GM18505 (cell line): ENCODE measurements around the gene FOXP1.

Experiments used
- ATAC-seq: cut with Tn5 transposase; IDR thresholded peaks from one replicate; pipeline ENCODE4 v1.9.1; 2021; ENCODE audit not compliant: unreplicated experiment
- POLR2A ChIP-seq: IDR thresholded peaks from 4 replicates; pipeline ENCODE4 v1.6.1; 2011; ENCODE audit warnings: borderline replicate concordance; ENCODE audit not compliant: insufficient read depth, insufficient read length; ENCODE audit errors: extremely low read depth

The FOXP1 gene

DNA sequence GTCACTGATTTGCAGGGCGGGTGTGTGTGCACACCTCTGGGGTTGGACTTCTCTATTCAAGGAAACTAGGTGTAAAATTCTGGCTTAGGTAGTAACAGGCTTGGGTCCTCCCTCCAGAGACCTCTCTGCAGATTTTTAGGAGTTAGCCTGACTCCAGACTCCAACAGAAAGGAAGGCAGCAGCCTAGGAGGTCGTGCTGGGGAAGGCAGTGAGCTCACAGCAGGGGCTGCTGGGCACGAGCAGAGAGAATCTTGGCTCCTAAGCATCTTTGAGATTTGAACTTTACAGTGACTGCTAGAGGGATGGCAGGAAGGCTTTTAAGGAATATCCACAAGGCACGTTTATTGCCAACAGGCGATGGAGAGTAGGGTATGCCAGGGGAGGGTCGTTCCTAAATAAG, 612.6 kb downstream of the FOXP1 start:
- TF ChIP-seq POLR2A, result no peak

DNA sequence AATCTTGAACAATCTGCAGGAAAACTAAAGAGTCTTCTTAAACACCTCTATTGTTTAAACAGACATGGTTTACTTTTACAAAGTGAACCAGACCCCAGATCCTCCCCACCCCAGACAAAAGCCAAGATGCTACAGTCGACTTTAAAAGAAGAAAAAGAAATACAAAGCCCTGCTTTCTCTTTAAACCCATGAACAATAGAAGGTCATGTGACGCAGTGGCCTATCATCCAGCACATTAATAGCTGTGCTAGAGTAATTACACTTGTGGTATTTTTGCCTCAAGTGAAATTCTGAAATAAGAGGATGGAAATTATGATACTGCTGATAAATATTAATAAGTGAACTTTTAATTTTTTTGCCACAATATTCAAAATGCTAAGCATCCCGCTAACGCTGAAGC, 613.4 kb downstream of the FOXP1 start:
- TF ChIP-seq POLR2A, result no peak
- ATAC-seq, result no peak

More for the DNA sequence above, 612.6 kb downstream of the FOXP1 start:
- no peak for ATAC-seq

DNA sequence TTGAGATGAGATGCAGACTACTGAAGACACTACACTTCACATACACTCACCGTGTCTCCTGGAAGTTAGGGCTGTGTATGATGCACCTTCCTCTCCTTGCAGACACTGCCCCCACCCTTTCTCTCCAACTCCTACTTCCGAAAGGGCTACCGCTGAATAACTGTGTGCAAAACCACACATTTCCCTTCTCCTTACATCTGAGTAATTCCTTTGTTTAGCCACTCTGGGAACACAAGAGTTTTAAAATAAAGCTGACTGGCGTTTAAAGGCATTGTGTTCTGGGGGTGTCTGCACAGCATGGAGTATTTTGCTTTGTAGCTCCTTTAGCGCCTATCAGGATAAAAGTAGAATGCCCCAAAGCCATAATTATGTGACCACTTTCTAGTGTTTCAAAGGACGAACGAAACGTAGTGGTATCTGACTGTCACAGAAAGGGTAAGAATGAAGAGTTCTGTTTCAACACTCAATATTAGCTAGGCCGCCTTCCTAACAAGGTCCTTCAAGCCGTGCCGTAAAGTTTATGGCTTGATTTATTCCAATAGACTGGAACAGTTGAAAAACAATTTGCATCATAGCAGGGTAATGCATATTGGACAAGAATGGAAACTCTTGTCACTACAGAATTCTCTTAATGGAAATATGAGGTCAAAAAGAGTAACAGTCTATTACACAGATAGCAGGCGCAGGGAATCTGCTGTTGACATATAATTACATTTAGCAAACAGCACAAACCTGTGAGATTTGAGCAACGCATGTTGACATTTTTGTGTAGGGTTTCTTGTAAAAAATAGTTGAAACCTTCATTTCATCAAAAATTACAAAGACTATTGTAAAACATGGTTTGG, 619.9 kb downstream of the FOXP1 start:
- no peak for ATAC-seq
- no peak for TF ChIP-seq POLR2A

DNA sequence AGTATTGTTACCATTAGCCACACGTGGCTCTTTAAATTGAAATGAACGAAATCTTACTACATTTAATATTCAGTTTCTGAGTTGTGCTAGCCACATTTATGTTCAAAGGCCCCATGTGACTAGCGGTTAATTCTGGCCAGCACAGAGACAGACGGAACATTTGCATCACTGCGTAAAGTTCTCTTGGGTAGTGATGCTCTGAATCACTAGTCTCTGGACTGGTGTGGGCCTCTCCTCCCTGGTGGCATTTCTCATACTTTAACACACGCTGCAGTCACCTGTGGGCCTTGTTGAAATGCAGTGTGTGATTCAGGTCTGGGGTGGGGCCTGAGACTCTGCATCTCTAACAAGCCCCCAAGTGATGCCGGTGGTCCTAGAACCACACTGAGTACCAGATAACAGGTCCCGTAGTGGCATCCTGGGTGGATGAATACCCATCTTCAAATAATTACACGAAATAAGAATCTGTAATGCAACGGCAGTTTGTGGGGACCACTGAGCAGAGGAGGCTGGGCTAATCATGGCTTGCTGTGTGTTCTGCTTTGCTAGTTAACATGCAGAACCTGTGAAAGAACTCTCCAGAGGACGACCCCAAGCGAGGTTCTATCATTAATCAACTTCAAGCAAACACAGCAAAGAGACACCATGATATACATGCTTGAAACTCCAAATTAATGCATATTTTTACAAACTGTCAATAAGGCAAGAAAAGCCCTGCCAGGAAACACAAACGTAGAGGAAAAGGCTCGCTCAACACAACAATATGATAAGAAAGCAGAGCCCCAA, 623.8 kb downstream of the FOXP1 start:
- TF ChIP-seq POLR2A, result no peak

DNA sequence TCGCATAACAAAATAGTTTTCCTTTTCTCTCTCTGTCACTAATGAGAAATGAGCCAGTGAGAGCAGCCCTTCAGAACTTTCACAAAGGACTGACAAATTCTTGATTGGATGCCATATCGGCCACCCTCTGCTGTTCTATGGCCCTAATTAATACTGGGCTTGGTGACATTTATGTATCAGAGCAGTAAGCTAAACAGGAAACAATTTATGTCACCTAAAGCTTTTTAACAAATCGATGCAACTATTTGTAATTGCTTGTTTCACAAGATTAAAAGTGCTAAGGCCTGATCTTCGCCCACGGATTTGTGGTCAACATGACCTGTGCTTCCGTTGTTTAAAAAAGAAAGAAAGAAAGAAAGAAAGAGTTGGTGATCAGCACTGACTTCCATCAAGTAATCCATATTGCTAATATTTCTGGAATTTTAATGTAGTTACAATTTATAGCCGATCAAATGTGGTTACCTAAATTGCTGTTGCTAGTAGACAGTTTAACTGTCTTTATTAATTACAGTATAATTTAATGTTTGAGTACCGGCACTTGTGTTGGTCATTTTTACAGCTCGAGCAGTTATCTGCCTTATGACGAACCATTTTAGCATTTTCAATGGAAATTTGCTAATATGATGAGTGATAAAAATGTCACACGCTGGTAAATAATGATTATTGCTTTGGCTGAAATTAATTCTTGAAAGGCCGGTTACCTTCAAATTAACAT, 631.3 kb downstream of the FOXP1 start:
- no peak for ATAC-seq
- no peak for TF ChIP-seq POLR2A

More for the DNA sequence above, 623.8 kb downstream of the FOXP1 start:
- no peak for ATAC-seq

DNA sequence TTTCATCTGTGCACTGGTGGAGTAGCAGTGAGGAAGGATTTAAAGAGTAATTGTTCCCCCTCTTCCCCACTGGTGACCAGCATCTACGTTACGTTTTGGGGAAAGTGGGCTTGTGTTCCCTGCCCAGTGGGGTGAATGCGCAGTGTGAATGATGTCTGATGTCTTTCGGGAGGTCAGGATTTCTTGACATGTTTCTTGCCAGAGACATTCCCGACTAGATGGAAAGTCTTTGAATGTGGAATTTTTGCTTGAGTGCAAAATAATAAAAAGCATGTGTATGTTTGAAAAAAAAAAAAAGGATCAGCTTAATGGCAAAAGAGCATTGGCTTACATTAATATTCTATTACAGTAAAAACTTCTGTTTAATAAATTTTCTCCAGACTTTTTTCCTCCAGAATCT, 632.2 kb downstream of the FOXP1 start:
- TF ChIP-seq POLR2A, result no peak
- no peak for ATAC-seq

DNA sequence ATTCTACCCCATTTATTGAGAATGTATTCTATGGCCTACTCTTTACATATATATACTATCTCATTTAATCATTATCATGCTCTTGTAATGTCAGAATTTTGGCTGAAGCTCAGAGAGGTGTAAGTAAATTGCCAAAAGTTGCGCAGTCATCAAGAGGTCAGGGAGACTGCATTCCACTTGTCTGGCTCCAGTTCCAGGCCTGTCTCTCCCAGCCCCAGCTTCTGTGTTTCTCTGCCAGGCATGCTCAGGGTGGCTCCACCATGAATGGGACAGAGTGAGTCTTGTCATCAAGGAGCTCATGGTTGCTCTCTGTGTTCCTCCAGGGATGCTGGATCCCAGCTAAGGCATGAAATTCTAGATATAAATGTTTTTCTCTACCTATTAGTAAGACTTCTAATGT, 635.9 kb downstream of the FOXP1 start:
- no peak for TF ChIP-seq POLR2A

DNA sequence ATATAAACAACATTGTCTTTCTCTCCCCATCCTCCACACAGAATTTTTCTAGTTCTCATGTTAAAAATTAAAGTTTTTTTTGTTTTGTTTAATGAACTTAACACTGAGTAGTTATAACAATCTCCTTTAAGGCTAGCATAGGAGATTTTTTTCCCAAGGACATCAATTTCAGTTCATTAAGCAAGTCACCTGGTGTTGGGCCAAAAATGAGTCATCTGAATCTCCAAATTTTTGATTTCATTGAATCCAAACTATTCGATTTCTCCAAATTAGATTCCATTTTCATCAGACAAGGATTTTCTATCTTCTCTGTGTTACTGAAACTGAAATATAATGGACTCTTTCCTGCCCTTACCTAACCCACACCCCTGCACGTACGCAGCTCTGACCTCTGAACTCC, 639.6 kb downstream of the FOXP1 start:
- no peak for TF ChIP-seq POLR2A
- ATAC-seq, result no peak

More for the DNA sequence above, 635.9 kb downstream of the FOXP1 start:
- no peak for ATAC-seq

DNA sequence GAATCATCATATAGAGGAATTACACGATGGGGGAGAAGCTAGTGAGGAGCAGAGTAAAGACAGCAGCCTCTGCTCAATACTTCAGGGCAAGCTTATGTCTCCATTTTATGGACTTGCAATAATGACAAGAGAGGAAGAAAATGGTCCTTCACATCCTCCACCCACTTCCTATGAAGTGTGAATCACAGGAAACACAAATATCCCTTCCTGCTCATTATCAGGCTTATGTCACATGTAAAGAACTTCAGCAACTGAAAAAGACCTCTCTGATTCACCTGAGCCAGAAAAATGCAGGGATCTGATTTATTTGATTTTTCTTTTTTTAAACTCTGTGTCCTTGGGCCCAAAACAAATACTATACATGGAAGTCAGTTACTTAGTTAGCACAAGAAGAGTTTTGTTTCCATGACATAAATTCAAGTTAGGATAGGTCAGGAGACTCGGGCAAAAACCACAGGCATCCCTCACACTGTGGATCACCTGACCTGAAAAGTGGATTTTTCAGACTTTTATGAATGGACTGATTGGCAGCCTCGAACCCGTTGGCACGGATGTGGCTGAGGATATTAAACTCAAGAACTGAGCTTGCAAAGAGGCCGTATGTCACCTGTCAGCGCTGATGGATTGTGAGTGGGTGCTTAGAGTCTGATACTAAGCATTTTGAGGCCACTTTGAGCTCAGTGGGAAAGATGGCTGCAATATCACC, 650.3 kb downstream of the FOXP1 start:
- ATAC-seq, result no peak
- no peak for TF ChIP-seq POLR2A

DNA sequence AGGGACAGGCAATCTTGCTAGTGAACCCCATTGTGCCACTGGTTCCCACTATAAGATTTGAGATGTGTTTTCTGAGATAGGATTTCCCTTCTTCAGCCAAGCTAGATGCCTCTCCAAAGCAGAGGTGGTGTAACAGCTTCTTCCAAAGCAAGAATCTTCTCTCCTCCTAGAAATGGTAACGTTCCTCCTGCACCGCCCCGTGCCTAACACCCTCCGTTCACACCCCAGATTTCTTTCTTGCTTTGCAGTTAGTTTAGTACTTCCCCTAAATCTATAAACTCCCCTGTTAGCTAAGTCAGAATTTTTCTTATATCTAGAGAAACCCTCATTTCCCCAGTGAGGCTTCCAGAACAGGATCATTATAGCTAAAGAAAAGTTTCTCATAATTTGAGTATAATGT, 653.5 kb downstream of the FOXP1 start:
- no peak for TF ChIP-seq POLR2A
- no peak for ATAC-seq

DNA sequence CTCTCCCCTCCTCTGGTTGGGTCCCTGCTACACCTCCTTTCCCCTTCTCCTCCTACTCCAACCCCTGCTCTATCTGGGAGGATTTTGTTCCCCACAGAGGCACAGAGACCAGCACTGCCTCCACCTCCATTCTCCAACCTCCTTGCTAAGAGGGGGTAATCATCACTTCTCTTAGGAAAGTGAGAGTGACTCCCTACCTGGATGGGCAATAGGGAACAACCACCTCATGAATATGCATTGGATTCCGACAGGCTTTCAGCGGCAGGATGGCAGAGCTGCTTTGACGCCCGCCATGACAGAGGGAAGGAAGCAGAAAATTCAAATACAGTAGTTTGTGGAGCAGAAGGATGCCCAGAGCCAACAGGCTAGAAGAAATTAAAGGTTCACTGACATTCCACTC, 656.3 kb downstream of the FOXP1 start:
- no peak for ATAC-seq
- no peak for TF ChIP-seq POLR2A

DNA sequence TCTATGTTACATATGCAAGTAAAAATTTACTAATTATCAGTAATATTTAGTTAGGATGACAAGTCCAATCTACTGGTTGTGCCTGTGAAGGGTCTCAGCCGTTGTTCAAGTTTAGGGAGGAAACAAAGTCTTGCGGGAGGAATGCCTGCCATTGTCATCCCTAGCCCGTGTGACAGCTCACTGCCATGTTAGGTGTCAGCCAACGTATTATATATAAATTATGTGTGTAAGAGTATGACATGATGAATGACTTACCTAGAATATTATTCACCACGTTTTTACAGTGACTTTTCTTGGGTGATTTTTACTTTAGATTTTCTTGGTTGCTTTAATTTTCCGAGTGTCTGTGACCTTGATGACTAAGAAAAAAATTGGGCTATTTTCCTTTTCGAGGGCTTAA, 656.7 kb downstream of the FOXP1 start:
- no peak for ATAC-seq
- no peak for TF ChIP-seq POLR2A

DNA sequence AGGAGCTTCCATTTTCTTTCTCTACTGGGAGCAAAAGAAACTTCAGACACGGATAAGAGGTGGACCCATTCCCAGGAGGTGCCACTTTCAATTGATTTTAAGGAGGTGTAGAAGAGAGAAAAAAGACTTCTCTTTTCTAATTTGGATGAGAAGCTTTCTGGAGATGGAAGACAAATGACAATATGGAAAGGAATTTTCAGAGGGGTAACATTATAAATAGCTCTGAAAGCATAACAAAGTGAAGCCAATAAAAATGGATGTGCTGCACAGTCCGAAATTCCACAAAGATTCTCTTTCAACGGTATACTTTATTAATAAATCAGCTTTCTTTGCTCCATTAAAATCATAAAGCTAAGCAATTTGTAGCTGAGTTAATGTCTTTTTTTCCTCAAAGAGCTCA, 663.9 kb downstream of the FOXP1 start:
- no peak for TF ChIP-seq POLR2A
- no peak for ATAC-seq
